AG08395 (cell line): ENCODE data around the gene ABCA9.
A peak's percentile ranks its signal among the peaks of the same experiment; 100 is the strongest.
"Not testable (repeated sequence)": the region's sequence is repeated elsewhere in the genome, so short reads cannot be mapped to it uniquely, and the experiment has no call there.

ENCODE experiments used
- DNase-seq: peaks from one replicate; pipeline ENCODE4 v3.0.0; 2012; ENCODE audit warnings: mixed read lengths, low spot score

ABCA9 gene

DNA sequence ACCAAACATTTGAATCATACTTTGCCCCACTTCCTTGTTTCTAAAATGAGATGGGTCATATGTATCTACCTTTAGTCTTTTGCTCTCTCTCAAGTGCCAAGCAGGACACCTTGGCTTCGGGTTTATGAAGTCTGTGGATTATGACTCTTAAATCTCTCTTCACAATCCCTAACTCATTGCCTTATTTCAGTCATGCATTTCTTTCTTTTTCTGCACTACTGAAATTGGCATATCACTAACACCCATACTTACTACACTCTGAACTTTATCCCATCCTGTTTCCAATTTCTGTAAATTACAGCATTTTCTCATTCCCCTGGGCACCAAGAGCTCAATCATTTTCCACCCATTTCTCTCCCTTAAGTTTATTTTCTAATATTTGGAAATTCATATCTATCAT lies 42.0 kb downstream of the ABCA9 start:
- DNase-seq: no peak

DNA sequence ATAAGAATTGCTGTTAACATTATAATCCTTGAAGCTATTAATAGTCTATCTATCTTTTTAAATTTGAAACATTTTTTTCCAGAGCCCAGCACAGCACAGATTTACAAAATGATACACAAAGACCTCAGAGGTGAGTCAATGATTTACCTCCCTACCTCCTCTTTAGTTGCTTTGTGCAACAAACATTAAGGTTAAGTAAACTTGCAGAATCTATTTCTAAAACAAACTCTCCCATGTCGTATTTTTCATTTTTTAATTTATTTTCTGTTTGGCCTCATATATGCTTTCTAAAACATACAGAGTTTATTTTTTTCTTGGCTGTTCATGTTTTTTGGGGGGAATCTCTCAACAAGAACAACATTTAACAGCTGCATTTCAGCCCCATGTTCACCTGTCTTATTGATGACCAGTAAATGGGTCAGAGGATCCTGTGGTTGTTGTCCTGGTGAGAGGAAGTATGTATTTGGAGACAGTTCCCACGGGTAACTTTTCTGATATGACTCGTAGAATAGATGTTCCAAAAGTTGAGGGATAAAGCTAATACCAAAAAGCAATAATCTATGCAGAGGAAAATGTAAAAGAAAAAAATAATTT lies 42.6 kb downstream of the ABCA9 start:
- no peak for DNase-seq

DNA sequence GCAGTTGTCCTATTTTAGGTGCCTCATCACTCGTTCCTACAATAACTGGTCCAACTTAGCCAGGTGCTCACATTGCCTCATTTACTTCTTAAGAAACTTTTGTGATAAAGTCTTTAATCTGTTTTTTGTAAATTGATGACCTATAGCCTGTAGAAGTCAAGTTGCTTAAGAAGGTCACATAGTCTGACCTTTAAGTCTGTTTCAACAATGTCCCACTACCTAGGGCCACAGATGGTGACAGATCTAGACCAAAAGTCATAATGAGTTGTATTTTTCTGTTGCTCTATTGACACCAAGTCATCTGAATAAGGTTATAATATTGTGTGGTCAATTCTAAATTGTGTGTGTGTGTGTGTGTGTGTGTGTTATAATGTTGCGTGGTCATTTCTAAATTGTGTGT lies 45.1 kb downstream of the ABCA9 start:
- DNase-seq: no peak

GRCh38 chr17:69012895-69013805 lies 47.6 kb downstream of the ABCA9 start:
- peak; percentile 7 for DNase-seq

DNA sequence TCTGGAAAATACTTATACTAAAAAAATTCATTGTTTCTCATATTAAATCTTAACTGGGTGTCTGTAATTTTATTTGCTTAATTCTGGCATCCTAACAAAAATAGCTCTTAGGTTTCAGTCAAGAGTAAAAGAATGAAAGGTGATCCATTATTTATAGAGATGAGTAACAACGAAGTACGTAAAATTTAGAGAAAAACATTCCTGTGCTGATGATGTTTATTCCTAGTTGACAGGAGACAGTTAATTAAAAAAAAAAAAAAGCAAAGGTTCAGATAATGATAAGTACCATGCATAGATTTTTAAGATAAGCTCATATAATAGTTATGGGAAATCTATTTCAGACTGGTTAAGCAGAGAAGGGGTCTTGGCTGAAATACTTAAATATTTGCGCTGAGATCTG lies 50.8 kb downstream of the ABCA9 start:
- DNase-seq: no peak

GRCh38 chr17:69004759-69005158 lies 56.0 kb downstream of the ABCA9 start:
- DNase-seq: not testable (repeated sequence)

DNA sequence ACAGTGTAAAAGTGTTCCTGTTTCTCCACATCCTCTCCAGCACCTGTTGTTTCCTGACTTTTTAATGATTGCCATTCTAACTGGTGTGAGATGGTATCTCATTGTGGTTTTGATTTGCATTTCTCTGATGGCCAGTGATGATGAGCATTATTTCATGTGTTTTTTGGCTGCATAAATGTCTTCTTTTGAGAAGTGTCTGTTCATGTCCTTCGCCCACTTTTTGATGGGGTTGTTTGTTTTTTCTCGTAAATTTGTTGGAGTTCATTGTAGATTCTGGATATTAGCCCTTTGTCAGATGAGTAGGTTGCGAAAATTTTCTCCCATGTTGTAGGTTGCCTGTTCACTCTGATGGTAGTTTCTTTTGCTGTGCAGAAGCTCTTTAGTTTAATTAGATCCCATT lies 61.0 kb downstream of the ABCA9 start:
- not testable (repeated sequence) for DNase-seq

GRCh38 chr17:68993112-68993511 lies 67.6 kb downstream of the ABCA9 start:
- peak; percentile 10 for DNase-seq

GRCh38 chr17:68987966-68988365 lies 72.8 kb downstream of the ABCA9 start:
- no peak for DNase-seq

GRCh38 chr17:68981288-68981687 lies 79.4 kb downstream of the ABCA9 start:
- DNase-seq: peak; percentile 74

DNA sequence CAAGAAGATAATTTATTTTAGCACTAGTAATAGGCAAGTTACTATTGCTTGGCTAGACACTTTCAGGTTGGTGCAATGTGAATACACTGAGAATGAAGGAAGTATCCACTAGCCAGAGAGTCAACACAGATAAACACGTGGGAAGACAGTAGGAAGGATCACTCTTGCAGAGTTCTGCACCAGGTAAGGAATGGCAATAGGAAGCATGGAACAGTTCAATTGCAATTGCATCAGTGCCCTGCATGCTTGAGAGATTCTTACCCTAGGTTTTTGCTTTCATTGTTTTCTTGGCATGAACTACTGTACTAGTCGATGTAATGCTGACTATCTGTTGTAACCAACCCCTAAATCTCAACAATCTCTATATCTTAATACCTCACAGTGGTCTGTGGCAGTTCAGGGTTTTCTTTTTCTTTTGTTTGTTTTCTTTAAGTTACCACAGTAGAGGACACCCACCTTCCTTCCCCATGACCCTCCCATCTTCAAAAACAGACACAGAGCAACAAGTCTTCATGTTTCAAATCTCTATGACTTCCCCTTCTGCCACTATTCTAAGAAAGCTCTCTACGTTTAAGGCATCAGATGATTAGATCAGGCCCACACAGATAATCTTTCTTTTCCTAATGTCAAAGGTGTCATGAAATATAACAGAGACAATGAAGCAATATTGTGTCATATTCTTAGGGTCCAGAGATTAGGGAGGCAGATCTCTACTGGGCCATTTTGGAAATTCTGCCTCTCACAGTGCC lies 87.5 kb downstream of the ABCA9 start:
- no peak for DNase-seq

DNA sequence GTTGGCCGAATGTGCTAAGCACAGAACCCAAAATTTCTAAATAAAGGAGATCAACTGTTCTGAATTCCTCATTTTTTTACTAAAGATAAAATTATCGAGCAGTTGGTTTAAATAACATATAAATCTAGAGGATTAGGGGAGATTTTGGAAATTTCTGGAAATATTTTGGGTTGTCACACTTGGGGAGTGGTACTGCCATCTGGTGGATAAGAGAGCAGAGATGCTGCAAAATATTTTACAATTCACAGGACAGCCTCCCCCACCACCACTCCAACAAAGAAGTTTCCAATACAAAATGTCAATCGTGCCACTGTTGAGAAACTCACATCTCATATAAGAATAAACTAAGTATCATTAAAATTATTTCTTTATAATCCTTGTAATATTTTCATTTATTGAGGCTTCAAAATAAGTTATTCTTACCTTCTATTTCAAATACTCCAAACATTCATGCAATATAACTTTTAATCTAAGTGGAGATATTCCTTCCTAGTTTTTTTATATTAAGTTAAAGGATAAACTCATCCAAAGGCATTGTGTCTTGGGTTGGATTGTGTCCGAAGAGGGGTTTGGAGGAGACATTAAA lies 88.5 kb downstream of the ABCA9 start:
- peak; percentile 56 for DNase-seq

DNA sequence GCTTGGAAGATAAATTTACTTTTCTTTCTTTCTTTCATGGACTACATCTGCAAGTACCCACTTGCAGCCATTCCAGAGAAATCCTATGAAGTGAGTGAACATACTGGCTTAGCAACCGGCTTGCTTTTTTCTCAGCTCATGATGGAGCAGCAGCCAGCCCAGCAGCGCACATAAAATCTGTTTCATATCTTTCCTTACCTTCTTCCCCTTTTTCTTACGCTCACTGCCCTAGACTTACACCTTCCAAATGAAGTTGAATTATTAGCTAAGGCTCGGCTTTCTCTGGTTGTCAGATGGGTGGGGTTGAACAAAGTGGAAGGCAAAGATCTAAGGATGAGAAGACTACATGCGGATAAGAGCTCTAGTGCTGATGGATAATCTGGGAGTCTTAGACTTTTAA lies 91.6 kb downstream of the ABCA9 start:
- no peak for DNase-seq

DNA sequence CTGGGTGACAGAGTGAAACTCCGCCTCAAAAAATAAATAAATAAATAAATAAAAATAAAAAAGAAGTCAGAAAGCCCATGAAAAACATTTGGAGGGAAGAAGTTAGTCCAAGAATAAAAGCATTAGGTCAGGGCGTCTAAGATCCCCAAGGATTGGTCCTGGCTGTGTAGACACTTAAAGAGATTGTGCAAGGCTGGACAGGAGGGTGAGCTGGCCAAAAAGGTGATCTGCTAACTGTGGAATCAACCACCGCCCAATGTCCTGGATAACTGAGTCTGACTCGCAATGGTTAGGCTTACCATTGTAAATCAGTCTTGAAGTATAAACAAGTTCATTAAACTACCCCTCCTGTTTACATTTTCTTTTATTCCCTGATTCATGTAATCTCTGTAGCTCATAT lies 96.8 kb downstream of the ABCA9 start:
- no peak for DNase-seq

- DNase-seq: no peak
These were observed 99.4 kb downstream of the ABCA9 start for GRCh38 chr17:68961214-68961882.

GRCh38 chr17:68959117-68959516 lies 101.6 kb downstream of the ABCA9 start:
- not testable (repeated sequence) for DNase-seq

DNA sequence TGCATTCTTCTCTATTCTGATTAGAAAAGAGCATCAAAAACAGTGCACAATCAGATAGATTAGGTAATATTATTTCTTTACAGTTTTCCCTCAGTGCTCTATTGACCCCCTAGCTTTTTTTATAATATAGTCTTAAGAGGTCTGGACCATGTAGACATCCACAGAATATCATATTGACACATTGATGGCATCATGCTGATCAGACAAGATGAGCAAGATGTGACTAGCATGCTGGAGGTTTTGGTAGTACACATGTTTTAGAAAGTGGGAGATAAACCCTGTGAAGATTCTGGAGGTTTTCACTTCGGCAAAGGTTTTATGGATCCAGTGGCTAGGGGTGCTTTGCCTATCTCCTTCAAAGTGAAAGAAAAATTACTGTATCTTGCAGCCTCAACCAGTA lies 102.8 kb downstream of the ABCA9 start:
- DNase-seq: no peak

DNA sequence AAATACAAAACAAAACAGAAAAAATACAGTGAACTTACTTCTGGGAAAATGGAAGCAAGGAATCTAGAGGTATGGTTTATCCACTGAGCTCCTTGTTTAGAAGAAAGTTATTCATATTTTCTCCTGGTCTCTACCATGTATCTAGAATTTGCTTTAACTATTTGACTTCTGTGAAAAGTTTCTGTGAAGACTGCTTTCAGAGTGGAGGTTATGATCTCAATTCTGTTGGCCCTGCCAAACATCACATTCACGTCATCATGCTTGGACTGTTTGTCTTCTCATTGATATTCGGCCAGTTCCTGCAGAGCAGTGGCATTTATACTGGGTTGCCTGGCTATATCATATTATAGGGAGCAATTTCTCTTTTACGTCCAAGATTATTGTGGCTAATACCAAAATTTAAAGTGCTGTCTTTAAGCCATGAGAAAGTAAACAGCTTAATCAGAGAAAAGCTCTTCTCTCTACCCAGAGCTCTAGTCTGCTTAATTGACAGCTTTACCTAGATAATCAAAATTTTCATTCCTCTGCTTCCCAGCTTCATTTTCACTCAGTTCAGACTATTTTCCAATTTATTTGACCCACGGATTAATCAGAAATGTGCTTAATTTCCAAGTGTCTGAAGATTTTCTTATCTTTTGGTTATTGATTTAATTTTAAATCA lies 105.4 kb downstream of the ABCA9 start, which contains the start of gene ABCA8:
TSS of gene ABCA8 (minus strand) at position 212 of the 661 bp plus-strand sequence. CDS start 13,358 bp downstream, outside the sequence.
- DNase-seq: no peak

- DNase-seq: no peak
These were observed 106.4 kb downstream of the ABCA9 start for GRCh38 chr17:68954146-68954896.

- DNase-seq: no peak
These were observed 107.3 kb downstream of the ABCA9 start for GRCh38 chr17:68953340-68953997.
